HepG2 (cell line): ENCODE results near the gene STK38L. TPM values are rescaled to one million over a fixed set of nuclear protein-coding genes. Genes with fewer than 3 reads are reported as not detected.

Experiments used
- ATAC-seq: fragments of 200-7000 bp; cut with Tn5 transposase; 3 replicates; pipeline ENCODE4 v1.9.1; 2020; ENCODE audit warnings: mild to moderate bottlenecking, moderate library complexity
- BruUV-seq: library from RNA; stranded (reverse); fragments of 400-500 nt; replicated peaks from 2 replicates; lab custom pipeline; 2021; lab: Mats Ljungman, UMichigan
- CTCF ChIA-PET: fragments of 300-600 bp; formaldehyde crosslinking; extraction: SDS; loops from one replicate; lab custom pipeline; 2021; ENCODE audit warnings: low total read pairs, inconsistent platforms, low intra/inter-chr PET ratio; lab: Yijun Ruan, JAX
- POLR2A ChIA-PET: fragments of 350-600 bp; sonication (Branson Sonifier 250); formaldehyde crosslinking; loops from one replicate; lab custom pipeline; 2020; ENCODE audit warnings: antibody characterized with exemption, inconsistent platforms; lab: Yijun Ruan, JAX
- DNase-seq: peaks from one replicate; pipeline ENCODE4 v3.0.0-alpha.2; 2015; ENCODE audit warnings: low spot score
- FAIRE-seq: peaks from 3 replicates; lab custom pipeline; 2011; peaks lifted over from hg19 to GRCh38; lab: Jason Lieb, UNC
- H2AFZ ChIP-seq: one replicate; pipeline ENCODE4 v1.6.1; 2011; ENCODE audit warnings: low read length, inconsistent platforms
- H3K27ac ChIP-seq: fragments of 300-600 bp; 3 replicates; pipeline ENCODE4 v1.8.0; 2011; ENCODE audit warnings: mixed run types, mild to moderate bottlenecking, mixed read lengths, low read length, inconsistent platforms; ENCODE audit not compliant: insufficient read depth; ENCODE audit errors: extremely low read length
- H3K27me3 ChIP-seq, 2 experiments: fragments of 200-600 bp in 1 of 2; 2 replicates in 1 of 2; 3 replicates in 1 of 2; pipeline versions ENCODE4 v1.6.0 to v1.8.0; 2011; ENCODE audit warnings: low read length in 2 of 2, mild to moderate bottlenecking in 2 of 2, moderate library complexity in 2 of 2, inconsistent platforms in 1 of 2; ENCODE audit not compliant: insufficient read depth in 2 of 2, control insufficient read depth in 1 of 2
- H3K36me3 ChIP-seq, 2 experiments: fragments of 200-600 bp in 1 of 2; replicated peaks in 1 of 2; 2 replicates in 1 of 2; 3 replicates in 1 of 2; pipeline versions ENCODE4 v1.5.1 to v1.8.0; 2011; ENCODE audit warnings: low read length in 2 of 2, inconsistent platforms in 1 of 2; ENCODE audit not compliant: insufficient read depth in 2 of 2, control insufficient read depth in 1 of 2
- H3K4me1 ChIP-seq: 2 replicates; pipeline ENCODE4 v1.5.1; 2012; ENCODE audit warnings: low read length, inconsistent platforms; ENCODE audit not compliant: insufficient read depth
- H3K4me2 ChIP-seq: 2 replicates; pipeline ENCODE4 v1.6.0; 2011; ENCODE audit warnings: low read depth, low read length, inconsistent platforms
- H3K4me3 ChIP-seq, 3 experiments: fragments of 200-600 bp in 1 of 3; sonication (generic), shearing (Covaris generic) in 1 of 3; replicated peaks in 1 of 3; 2 replicates each; pipeline ENCODE4 v1.5.1; 2011 to 2016; ENCODE audit warnings: low read length in 3 of 3, inconsistent platforms in 2 of 3, low read depth in 2 of 3, mild to moderate bottlenecking in 2 of 3, control low read depth in 1 of 3, mixed read lengths in 1 of 3; ENCODE audit not compliant: insufficient read depth in 1 of 3
- H3K79me2 ChIP-seq: one replicate; pipeline ENCODE4 v1.6.1; 2011; ENCODE audit warnings: low read length, inconsistent platforms; ENCODE audit not compliant: insufficient read depth
- H3K9ac ChIP-seq: 2 replicates; pipeline ENCODE4 v1.6.0; 2011; ENCODE audit warnings: mild to moderate bottlenecking, low read depth, low read length, inconsistent platforms; ENCODE audit not compliant: insufficient read depth
- H3K9me3 ChIP-seq: 2 replicates; pipeline ENCODE4 v1.5.1; 2012; ENCODE audit warnings: mild to moderate bottlenecking, low read length
- H4K20me1 ChIP-seq: 2 replicates; pipeline ENCODE4 v1.6.0; 2011; ENCODE audit warnings: inconsistent platforms, mild to moderate bottlenecking, low read length, moderate library complexity; ENCODE audit not compliant: insufficient read depth
- ATRX ChIP-seq: sonication (generic); formaldehyde crosslinking; IDR thresholded peaks from 2 replicates; pipeline ENCODE4 v1.4.0; 2020; ENCODE audit warnings: missing genetic modification reagents, borderline replicate concordance
- GMEB1 ChIP-seq: sonication (generic); formaldehyde crosslinking; IDR thresholded peaks from 2 replicates; pipeline ENCODE4 v1.5.1; 2020; ENCODE audit warnings: missing genetic modification reagents, mild to moderate bottlenecking, borderline replicate concordance
- HOXA3 ChIP-seq: sonication (generic); formaldehyde crosslinking; IDR thresholded peaks from 2 replicates; pipeline ENCODE4 v1.5.0; 2020; ENCODE audit warnings: missing genetic modification reagents
- KDM4B ChIP-seq: sonication (generic); formaldehyde crosslinking; IDR thresholded peaks from 2 replicates; pipeline ENCODE4 v1.4.0; 2020; ENCODE audit warnings: missing genetic modification reagents
- NFKB2 ChIP-seq: sonication (generic); formaldehyde crosslinking; IDR thresholded peaks from 2 replicates; pipeline ENCODE4 v1.4.0; 2020; ENCODE audit warnings: missing genetic modification reagents, borderline replicate concordance
- NONO ChIP-seq, 2 experiments: fragments of 450-650 bp in 1 of 2; sonication (generic) in 1 of 2; formaldehyde crosslinking in 1 of 2; IDR thresholded peaks in 1 of 2; conservative IDR thresholded peaks in 1 of 2; 2 replicates each; pipeline versions ENCODE4 v1.6.1 to v1.8.0; 2017 to 2022; ENCODE audit warnings: mild to moderate bottlenecking in 1 of 2, missing genetic modification reagents in 1 of 2, moderate library complexity in 1 of 2
- POLR2AphosphoS2 ChIP-seq: IDR thresholded peaks from 2 replicates; pipeline ENCODE4 v1.6.1; 2011; ENCODE audit warnings: low read depth, low read length, improper control_type of control experiment
- ZFP36L1 ChIP-seq: sonication (generic); formaldehyde crosslinking; IDR thresholded peaks from 2 replicates; pipeline ENCODE4 v1.8.0; 2022; ENCODE audit warnings: mild to moderate bottlenecking, missing genetic modification reagents, moderate library complexity
- ZNF30 ChIP-seq: sonication (generic); formaldehyde crosslinking; IDR thresholded peaks from 2 replicates; pipeline ENCODE4 v1.5.0; 2020; ENCODE audit warnings: mild to moderate bottlenecking, missing genetic modification reagents
- ZNF501 ChIP-seq: sonication (generic); formaldehyde crosslinking; IDR thresholded peaks from 2 replicates; pipeline ENCODE4 v1.5.1; 2020; ENCODE audit warnings: mild to moderate bottlenecking, moderate library complexity, missing genetic modification reagents
- WGBS: methylation state at CpG from one replicate; pipeline ENCODE4 v1.1.6; 2017; ENCODE audit warnings: low lambda C conversion rate; 5-methylcytosine and 5-hydroxymethylcytosine counted together
- in situ Hi-C: cut with HindIII; loops from 2 replicates; pipeline ENCODE4 v1.10.0; 2017; ENCODE audit warnings: low pct_unique_long_range_greater_than_20kb; ENCODE audit not compliant: extremely low pct_ligation_motif_present
- intact Hi-C: fragments of 100-400 bp; cut with micrococcal nuclease; formaldehyde crosslinking; loops from one replicate; pipeline ENCODE4 v1.10.0; 2022; ENCODE audit not compliant: unreplicated experiment
- polyA plus RNA-seq, 8 experiments: library from polyadenylated mRNA; depleted of rRNA in 3 of 8; stranded (reverse) in 7 of 8; unstranded in 1 of 8; fragments of >200 nt; fragmentation: Illumina TruSeq in 4 of 8; extraction: Trizol in 4 of 8; gene quantifications; 2 replicates each; pipeline versions ENCODE4 v1.2.1 to v1.2.3, GENCODE V29; 2011 to 2016; ENCODE audit warnings: low read depth in 4 of 8, missing spikeins in 1 of 8, mixed read lengths in 1 of 8; ENCODE audit not compliant: insufficient read depth in 1 of 8
- total RNA-seq, 5 experiments: library from RNA; depleted of rRNA; stranded (reverse); fragments of >200 nt; fragmentation: Illumina TruSeq; extraction: Trizol; gene quantifications; 2 replicates each; pipeline ENCODE4 v1.2.3, GENCODE V29; 2016; ENCODE audit warnings: low read depth in 1 of 5
- TF ChIP-seq, protein P1 (sequence below): IDR thresholded peaks from 2 replicates; pipeline ENCODE4 v1.6.1; 2016; ENCODE audit warnings: mild to moderate bottlenecking, missing biosample characterization, missing genetic modification reagents

Gene STK38L
- total and polyA plus RNA-seq, 2 of the 13 experiments (the other 11 are each of a cell fraction or from before 2014, with no cell fraction given), result 6.1 to 26.4 TPM

DNA sequence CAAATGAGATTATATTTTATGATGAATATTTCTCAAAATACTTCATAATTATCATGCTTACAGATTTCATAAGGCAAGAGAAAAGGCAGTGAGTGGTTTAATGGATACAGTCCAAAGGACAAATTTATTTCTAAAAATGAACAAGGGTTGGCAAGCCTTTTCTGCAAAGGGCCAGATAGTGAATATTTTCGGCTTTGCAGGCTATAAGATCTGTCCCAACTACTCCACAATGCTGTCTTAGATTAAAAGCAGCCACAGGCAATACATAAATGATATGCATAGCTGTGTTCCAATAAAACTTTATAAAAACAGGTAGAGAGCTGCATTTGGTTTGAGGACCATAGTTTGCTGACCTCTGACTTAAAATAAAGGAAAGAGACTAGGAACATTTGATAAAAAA lies 42.9 kb upstream of the STK38L start:
- no peak overlapping the region for H3K4me3 ChIP-seq
- H3K27me3 ChIP-seq, result no peaks in the 10 kb centered on the region; a peak in 1 of 5 replicates
- DNase-seq, result no peak
- ChIA-PET CTCF (no interaction called here), POLR2A (no interaction called here)
- H3K36me3 ChIP-seq, result no peaks in the 10 kb centered on the region
- WGBS, result 3% methylated on average over 1 of the region's 1 CpG
- no peaks in the 10 kb centered on the region for H3K4me1 ChIP-seq
- H3K9me3 ChIP-seq, result no peaks in the 10 kb centered on the region
- no TSS peak for BruUV-seq
- no peak overlapping the region for H3K9ac ChIP-seq
- H4K20me1 ChIP-seq, result no peaks in the 10 kb centered on the region
- H3K4me2 ChIP-seq, result no peak overlapping the region
- H3K79me2 ChIP-seq, result no peaks in the 10 kb centered on the region
- intact Hi-C loops, result no loop called here
- H2AFZ ChIP-seq, result no peak overlapping the region
- no peak for FAIRE-seq
- TF ChIP-seq POLR2AphosphoS2, result no peak
- no peak for TF ChIP-seq ATRX
- no peak for TF ChIP-seq KDM4B (CRISPR knock-in tag)
- no peak for TF ChIP-seq NFKB2 (CRISPR knock-in tag)
- no peak for TF ChIP-seq ZFP36L1
- no peak for TF ChIP-seq ZNF30 (CRISPR knock-in tag)
- no peak for TF ChIP-seq GMEB1 (CRISPR knock-in tag)
- TF ChIP-seq, protein P1, sequence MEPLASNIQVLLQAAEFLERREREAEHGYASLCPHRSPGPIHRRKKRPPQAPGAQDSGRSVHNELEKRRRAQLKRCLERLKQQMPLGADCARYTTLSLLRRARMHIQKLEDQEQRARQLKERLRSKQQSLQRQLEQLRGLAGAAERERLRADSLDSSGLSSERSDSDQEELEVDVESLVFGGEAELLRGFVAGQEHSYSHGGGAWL (CRISPR knock-in tag), result no peak
- no peak for TF ChIP-seq ZNF501 (CRISPR knock-in tag)
- TF ChIP-seq NONO (IDR thresholded peaks at IDR 0.05), result no peak
- TF ChIP-seq NONO (CRISPR knock-in tag; conservative IDR thresholded peaks at IDR 0.05), result no peak
- no peak for TF ChIP-seq HOXA3 (CRISPR knock-in tag)
- H3K27ac ChIP-seq, result no peak overlapping the region
- no peak for ATAC-seq
- in situ Hi-C loops, result no loop called here
